BE2C (cell line): ENCODE measurements around the gene FAM168A.
"Not testable (repeated sequence)": the region's sequence is repeated elsewhere in the genome, so short reads cannot be mapped to it uniquely, and the experiment has no call there.

Experiments used
- DNase-seq: peaks from one replicate; pipeline ENCODE4 v3.0.0-alpha.2; 2020
- H3K27me3 ChIP-seq: fragments of 250-450 bp; sonication (Bioruptor Pico); 2 replicates; pipeline ENCODE4 v1.5.1; 2020; ENCODE audit warnings: mild to moderate bottlenecking
- H3K36me3 ChIP-seq: fragments of 250-450 bp; sonication (Bioruptor Pico); 2 replicates; pipeline ENCODE4 v1.5.1; 2020; ENCODE audit warnings: mild to moderate bottlenecking
- H3K4me1 ChIP-seq: fragments of 250-450 bp; sonication (Bioruptor Pico); 2 replicates; pipeline ENCODE4 v1.5.1; 2020
- H3K4me3 ChIP-seq: 2 replicates; pipeline ENCODE4 v1.5.1; 2011; ENCODE audit warnings: low read depth, low read length
- H3K9me3 ChIP-seq: fragments of 250-450 bp; sonication (Bioruptor Pico); 2 replicates; pipeline ENCODE4 v1.5.1; 2020
- TF ChIP-seq, protein P1 (sequence below): IDR thresholded peaks from 2 replicates; pipeline ENCODE4 v1.5.1; 2012; ENCODE audit warnings: mild to moderate bottlenecking, low read depth, low read length

The FAM168A gene

DNA sequence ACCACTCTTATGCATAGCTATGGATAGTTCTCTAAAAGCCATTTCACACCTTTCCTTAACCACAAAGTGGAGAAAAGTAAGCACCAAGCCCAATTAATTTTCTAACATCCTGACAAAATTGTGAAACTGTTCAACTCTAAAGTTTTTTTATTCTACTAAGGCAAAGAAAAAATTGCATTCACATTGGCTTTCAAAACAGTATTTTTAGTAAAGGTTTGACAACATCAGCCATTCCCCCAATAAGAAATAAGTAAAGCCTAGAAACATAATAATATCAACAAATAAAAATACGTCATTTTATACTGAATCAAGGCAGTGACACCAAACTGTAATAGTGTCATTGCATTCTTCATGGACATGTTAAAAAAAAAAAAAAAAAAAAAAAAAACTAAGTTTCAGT is 11.1 kb downstream of the FAM168A start:
- no peaks in the 10 kb centered on the region for H3K27me3 ChIP-seq
- H3K36me3 ChIP-seq = no peaks in the 10 kb centered on the region
- H3K4me3 ChIP-seq = no peak overlapping the region
- TF ChIP-seq, protein P1, sequence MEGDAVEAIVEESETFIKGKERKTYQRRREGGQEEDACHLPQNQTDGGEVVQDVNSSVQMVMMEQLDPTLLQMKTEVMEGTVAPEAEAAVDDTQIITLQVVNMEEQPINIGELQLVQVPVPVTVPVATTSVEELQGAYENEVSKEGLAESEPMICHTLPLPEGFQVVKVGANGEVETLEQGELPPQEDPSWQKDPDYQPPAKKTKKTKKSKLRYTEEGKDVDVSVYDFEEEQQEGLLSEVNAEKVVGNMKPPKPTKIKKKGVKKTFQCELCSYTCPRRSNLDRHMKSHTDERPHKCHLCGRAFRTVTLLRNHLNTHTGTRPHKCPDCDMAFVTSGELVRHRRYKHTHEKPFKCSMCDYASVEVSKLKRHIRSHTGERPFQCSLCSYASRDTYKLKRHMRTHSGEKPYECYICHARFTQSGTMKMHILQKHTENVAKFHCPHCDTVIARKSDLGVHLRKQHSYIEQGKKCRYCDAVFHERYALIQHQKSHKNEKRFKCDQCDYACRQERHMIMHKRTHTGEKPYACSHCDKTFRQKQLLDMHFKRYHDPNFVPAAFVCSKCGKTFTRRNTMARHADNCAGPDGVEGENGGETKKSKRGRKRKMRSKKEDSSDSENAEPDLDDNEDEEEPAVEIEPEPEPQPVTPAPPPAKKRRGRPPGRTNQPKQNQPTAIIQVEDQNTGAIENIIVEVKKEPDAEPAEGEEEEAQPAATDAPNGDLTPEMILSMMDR = no peak
- no peak for DNase-seq
- no peaks in the 10 kb centered on the region for H3K9me3 ChIP-seq
- H3K4me1 ChIP-seq = peaks cover 4% of the 10 kb centered on the region

DNA sequence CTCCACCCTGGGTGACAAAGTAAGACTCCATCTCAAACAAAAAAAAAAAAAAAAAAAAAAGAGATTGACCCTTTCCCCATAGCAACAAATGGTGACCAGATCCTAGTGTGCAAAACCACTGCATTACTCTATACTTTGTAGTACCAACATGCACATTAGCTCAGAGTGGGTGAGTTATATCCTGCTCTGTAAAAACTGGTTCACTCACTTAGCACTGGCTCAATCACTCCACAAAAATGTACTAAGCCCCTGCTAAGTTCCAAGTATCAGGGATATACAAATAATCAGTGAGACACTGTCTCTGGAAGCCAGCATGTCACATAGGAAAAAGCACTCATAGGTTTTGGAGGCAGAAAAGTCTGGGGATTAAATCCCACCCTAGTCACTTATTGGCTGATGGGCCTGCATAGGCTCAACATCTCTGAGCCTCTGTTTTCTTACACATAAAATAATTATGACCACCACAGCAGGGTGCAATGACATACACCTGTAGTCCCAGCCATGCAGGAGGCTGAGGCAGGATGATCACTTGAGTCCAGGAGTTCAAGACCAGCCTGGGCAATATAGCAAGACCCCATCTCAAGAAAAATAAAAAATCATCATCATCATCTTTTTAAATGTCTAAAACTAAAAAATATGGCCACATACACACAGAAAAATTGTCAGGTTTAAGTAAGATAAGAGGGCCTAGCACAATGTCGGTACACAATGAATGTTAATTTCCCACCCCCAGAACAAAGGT is 11.9 kb downstream of the FAM168A start:
- Histone ChIP-seq H3K27me3 (no peaks in the 10 kb centered on the region), H3K36me3 (no peaks in the 10 kb centered on the region), H3K9me3 (no peaks in the 10 kb centered on the region), H3K4me1 (peaks cover 4% of the 10 kb centered on the region), H3K4me3 (no peak overlapping the region)
- TF ChIP-seq, protein P1 = no peak
- DNase-seq = no peak

DNA sequence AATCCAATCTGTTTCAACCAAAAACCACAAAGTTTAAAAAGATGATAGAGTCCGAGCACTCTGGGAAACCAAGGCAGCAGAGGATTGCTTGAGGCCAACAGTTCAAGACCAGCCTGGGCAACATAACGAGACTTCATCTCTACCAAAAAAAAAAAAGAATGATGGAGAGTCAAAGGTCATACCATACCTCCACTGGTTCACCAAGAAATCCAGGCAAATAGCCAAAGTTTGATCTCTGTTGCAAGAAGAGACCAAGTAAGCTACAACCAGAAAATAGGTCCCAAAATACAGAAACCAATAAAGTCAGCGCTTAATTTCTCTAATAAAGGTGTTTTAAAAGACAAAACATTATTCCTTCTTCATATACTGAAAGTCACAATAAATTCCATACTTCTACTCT is 13.1 kb downstream of the FAM168A start:
- Histone ChIP-seq H3K4me1 (peaks cover 4% of the 10 kb centered on the region), H3K27me3 (no peaks in the 10 kb centered on the region), H3K9me3 (no peaks in the 10 kb centered on the region), H3K36me3 (no peaks in the 10 kb centered on the region), H3K4me3 (no peak overlapping the region)
- no peak for DNase-seq
- TF ChIP-seq, protein P1 = no peak

DNA sequence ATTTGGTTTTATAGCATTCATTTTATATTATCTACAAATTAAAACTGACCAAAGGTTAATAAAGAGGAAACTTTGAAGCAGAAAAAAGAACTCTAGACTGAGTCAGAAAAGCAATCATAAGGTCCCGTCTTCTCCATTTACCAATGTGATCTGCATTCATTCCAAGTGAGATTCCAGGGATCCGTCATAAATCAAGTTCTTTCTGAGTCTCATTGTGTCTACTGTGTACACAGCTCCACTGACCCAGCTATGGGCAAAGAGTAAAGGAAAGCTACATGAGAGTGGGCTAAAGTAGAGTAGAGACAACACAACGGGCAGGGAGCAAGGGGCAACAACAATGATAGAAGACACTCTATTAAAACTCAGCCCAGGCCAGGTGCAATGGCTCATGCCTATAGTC is 15.3 kb downstream of the FAM168A start:
- no peak for DNase-seq
- H3K4me1 ChIP-seq = no peaks in the 10 kb centered on the region
- H3K4me3 ChIP-seq = no peak overlapping the region
- H3K9me3 ChIP-seq = no peaks in the 10 kb centered on the region
- TF ChIP-seq, protein P1 = no peak
- no peaks in the 10 kb centered on the region for H3K36me3 ChIP-seq
- H3K27me3 ChIP-seq = no peaks in the 10 kb centered on the region

DNA sequence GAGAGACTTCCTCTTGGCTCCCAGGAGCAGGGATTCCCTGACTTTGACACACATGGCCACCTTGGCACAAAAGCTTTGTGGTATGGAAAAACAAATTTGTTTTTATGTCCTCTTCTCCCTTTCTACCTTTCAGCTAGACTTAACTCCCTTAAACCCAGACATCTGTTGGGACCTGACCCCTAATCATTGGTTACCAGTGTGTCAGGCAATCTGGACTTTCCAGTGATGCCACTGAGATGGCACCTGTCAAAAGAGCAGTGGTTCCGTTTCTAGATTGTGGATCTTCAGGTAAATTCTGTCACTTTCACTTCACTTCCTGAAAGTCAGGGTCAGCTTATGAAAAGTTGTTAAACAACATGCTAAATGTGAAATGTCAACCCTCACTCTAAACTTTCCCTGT is 17.2 kb downstream of the FAM168A start:
- not testable (repeated sequence) for H3K27me3 ChIP-seq, DNase-seq, H3K4me1 ChIP-seq, H3K36me3 ChIP-seq, H3K4me3 ChIP-seq, H3K9me3 ChIP-seq

DNA sequence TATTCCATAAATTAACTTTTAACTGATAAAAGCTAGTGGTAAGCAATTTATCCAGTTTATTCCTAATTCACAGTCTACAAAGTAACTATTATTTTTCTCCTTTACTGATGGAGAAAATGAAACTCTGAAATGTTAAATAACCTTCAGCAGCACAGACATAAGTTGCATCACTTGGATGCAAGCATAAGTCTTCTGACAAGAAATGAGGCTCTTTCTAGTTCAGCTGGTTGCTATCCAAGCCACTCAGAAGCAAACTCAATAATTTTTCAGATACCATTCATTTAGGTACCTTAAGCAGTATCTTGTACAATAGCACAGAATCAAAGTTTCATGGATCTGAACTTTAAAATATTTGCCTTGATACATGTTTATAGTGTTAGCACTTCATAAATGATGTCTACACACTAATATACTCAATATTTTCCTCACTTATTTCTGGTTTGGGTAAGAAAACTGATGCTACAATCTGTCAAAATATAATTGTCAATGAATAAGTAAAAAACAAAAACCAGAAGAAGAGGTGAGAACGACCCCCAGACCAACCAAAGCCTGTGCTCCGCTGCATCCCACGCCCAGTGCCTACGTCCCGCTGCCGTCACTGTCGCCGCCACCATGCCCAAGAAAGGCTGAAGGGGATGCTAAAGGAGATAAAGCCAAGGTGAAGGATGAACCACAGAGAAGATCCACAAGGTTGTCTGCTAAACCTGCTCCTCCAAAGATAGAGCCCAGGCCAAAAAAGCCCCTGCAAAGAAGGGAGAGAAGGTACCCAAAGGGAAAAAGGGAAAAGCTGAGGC is 18.1 kb downstream of the FAM168A start:
- Histone ChIP-seq H3K27me3 (no peaks in the 10 kb centered on the region), H3K4me3 (no peak overlapping the region), H3K36me3 (peaks cover 2% of the 10 kb centered on the region; the same call in 1 of the 2 replicates), H3K9me3 (no peaks in the 10 kb centered on the region), H3K4me1 (no peaks in the 10 kb centered on the region)
- TF ChIP-seq, protein P1 = no peak
- DNase-seq = no peak
